ENCODE measurements around the gene CAMSAP2. TPM values are rescaled to one million over a fixed set of nuclear protein-coding genes. Genes with fewer than 3 reads are reported as not detected.

The CAMSAP2 gene
- total RNA-seq = 10 to 100 TPM in 1 of 4 donors, 1 to 10 TPM in 3; 8.2 to 12.5 (median 9.1) TPM

- peak within 1 kb of the TSS; percentile 63 to 98 (median 78) for H3K4me3 ChIP-seq
- no peak for TF ChIP-seq POLR2A (IDR thresholded peaks at IDR 0.05)
- no peak for TF ChIP-seq EP300 (IDR thresholded peaks at IDR 0.05; ENCODE audit: low read depth)
- TF ChIP-seq CTCF (IDR thresholded peaks at IDR 0.05) = no peak
- no peak for TF ChIP-seq POLR2AphosphoS5 (IDR thresholded peaks at IDR 0.05)
- WGBS, 2 donors (ENCODE audit: low coverage in 1 of 2) = 2 to 10% methylated on average over 4 to 31 of the region's 33 CpGs
- H3K4me1 ChIP-seq = peaks cover 0 to 39% (median 17%) of the 10 kb centered on the region in 4 donors
- DNase-seq = peak; percentile 86
- intact Hi-C loops (cut with DNase I; ENCODE audit: low total_unique reads) = no loop called here
- H3K27me3 ChIP-seq = no peaks in the 10 kb centered on the region
- in situ Hi-C loops (cut with MboI; ENCODE audit: low pct_ligation_motif_present in 1 of 4, low pct_unique_long_range_greater_than_20kb in 1 of 4, low sequenced_read_pairs in 3 of 4) = no loop called here
- H3K36me3 ChIP-seq = no peaks in the 10 kb centered on the region
- no peaks in the 10 kb centered on the region for H3K9me3 ChIP-seq
- H3K27ac ChIP-seq = peak within 1 kb of the TSS; percentile 92 to 100 (median 98)
Measured at GRCh38 chr1:200738327-200738948, at the start of gene CAMSAP2. Gene CAMSAP2, plus strand, starts transcription at chr1:200738893. Its CDS starts 935 bp downstream, at chr1:200739828.

- in situ Hi-C loops (cut with MboI; ENCODE audit: low pct_ligation_motif_present in 1 of 4, low pct_unique_long_range_greater_than_20kb in 1 of 4, low sequenced_read_pairs in 3 of 4) = no loop called here
- Histone ChIP-seq H3K27ac (no peak overlapping the region), H3K27me3 (no peaks in the 10 kb centered on the region), H3K4me1 (no peaks in the 10 kb centered on the region), H3K36me3 (no peaks in the 10 kb centered on the region), H3K4me3 (no peak overlapping the region), H3K9me3 (no peaks in the 10 kb centered on the region)
- intact Hi-C loops (cut with DNase I; ENCODE audit: low total_unique reads) = loop anchor here (1.0 kb wide), 1 partner anchor 9 kb away; no protein-coding TSS in a partner anchor
- DNase-seq = no peak
- TF ChIP-seq EP300 (IDR thresholded peaks at IDR 0.05; ENCODE audit: low read depth) = no peak
- no peak for TF ChIP-seq CTCF (IDR thresholded peaks at IDR 0.05)
- no peak for TF ChIP-seq POLR2AphosphoS5 (IDR thresholded peaks at IDR 0.05)
- TF ChIP-seq POLR2A (IDR thresholded peaks at IDR 0.05) = no peak
- WGBS, 2 donors (ENCODE audit: low coverage in 1 of 2) = 85 to 88% methylated on average over 1 of the region's 1 CpG
Measured at GRCh38 chr1:200692316-200692715, 46.4 kb upstream of the CAMSAP2 start.

- no peak overlapping the region for H3K4me3 ChIP-seq
- no peak overlapping the region for H3K27ac ChIP-seq
- no peaks in the 10 kb centered on the region for H3K4me1 ChIP-seq
- no peak for TF ChIP-seq POLR2AphosphoS5 (IDR thresholded peaks at IDR 0.05)
- TF ChIP-seq CTCF (IDR thresholded peaks at IDR 0.05) = no peak
- H3K36me3 ChIP-seq = no peaks in the 10 kb centered on the region
- no peaks in the 10 kb centered on the region for H3K27me3 ChIP-seq
- no peak for DNase-seq
- in situ Hi-C loops (cut with MboI; ENCODE audit: low pct_ligation_motif_present in 1 of 4, low pct_unique_long_range_greater_than_20kb in 1 of 4, low sequenced_read_pairs in 3 of 4) (no loop called here), intact Hi-C loops (cut with DNase I; ENCODE audit: low total_unique reads) (no loop called here)
- no peaks in the 10 kb centered on the region for H3K9me3 ChIP-seq
Measured at GRCh38 chr1:200693327-200693726, 45.4 kb upstream of the CAMSAP2 start.

- in situ Hi-C loops (cut with MboI; ENCODE audit: low pct_ligation_motif_present in 1 of 4, low pct_unique_long_range_greater_than_20kb in 1 of 4, low sequenced_read_pairs in 3 of 4) (no loop called here), intact Hi-C loops (cut with DNase I; ENCODE audit: low total_unique reads) (no loop called here)
- no peak for DNase-seq
- no peak overlapping the region for H3K27ac ChIP-seq
- H3K9me3 ChIP-seq = no peaks in the 10 kb centered on the region
- TF ChIP-seq EP300 (IDR thresholded peaks at IDR 0.05; ENCODE audit: low read depth) = no peak
- TF ChIP-seq POLR2A (IDR thresholded peaks at IDR 0.05) = no peak
- TF ChIP-seq CTCF (IDR thresholded peaks at IDR 0.05) = no peak
- no peak for TF ChIP-seq POLR2AphosphoS5 (IDR thresholded peaks at IDR 0.05)
- H3K27me3 ChIP-seq = no peaks in the 10 kb centered on the region
- H3K36me3 ChIP-seq = no peaks in the 10 kb centered on the region
- WGBS, 2 donors (ENCODE audit: low coverage in 1 of 2) = 62 to 81% methylated on average over 3 of the region's 3 CpGs
- no peaks in the 10 kb centered on the region for H3K4me1 ChIP-seq
- H3K4me3 ChIP-seq = no peak overlapping the region
Measured at GRCh38 chr1:200694738-200695137, 44.0 kb upstream of the CAMSAP2 start.
